Measurements from ENCODE around the gene AMFR.

The AMFR gene

DNA sequence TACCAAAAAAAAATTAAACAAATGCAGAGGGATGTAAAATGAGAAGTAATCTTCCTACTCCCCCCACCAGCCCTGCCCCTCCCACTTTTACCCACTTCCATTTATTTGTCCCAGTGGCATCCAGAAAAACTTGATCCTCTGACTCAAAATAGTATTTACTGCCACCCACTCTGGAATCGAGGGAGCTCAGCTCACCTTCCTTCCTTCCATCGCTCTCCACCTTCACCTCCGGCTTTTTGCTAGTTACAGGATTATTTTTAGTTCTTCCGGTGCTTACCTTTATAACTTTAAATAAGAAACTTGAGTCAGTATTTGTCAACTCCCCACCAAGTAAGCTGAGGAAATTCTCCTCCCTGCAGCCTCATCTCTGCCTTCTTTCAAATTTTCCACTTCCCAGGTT is 94.9 kb downstream of the AMFR start:
- DNase-seq (ENCODE audit: low read depth): no peak

DNA sequence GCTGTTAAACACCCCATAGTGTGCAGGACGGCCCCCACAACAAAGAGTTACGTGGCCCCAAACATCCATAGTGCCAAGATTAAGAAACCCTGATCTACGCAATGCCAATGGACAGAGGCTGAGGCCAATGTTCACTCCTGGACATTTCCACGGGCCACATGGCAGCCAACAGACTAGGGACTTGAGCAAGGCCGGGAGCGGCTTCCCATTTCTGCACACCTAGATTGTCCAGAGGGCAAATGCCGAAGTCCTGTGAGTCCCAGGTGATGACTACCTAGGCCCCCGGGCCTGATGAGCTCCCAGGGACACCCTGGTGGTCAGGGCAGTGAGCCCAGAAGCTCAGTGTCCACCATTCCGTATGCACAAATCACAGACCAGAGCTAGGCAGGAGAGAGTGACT is 95.5 kb downstream of the AMFR start:
- DNase-seq (ENCODE audit: low read depth): no peak

DNA sequence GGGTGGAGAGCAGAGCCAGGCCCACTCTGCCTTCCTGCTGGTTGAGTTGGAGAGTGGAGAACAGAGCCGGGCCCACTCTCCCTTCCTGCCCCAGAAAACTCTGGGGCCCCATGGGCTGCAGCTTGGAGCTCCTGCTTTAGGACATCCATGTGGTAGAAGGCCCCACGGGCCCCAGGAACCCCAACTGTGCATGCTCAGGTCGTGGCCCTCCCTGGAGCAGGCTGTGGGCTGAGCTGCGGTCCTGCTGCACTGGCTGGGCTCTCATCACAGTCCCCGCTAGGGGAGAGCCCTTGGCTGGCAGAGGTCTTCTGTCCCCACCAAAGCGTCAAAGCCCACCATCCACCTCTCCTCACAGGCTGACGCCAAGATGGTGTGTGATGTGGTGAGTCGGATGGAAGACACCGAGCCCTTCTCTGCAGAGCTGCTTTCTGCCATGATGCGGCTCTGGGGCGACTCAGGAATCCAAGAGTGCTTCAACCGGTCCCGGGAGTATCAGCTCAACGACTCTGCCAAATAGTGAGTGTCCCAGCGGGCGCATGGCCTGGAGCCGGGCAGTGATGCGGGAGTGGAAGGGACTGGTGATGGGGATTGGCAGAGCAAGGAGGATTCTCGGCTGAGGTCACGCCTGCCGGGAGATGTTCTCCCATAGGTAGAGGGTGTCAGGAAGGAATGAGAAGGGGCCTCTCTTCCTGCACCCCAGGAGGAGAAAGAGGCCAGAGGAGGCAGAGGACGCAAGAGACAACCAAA is 96.9 kb downstream of the AMFR start:
- no peak for DNase-seq (ENCODE audit: low read depth)

DNA sequence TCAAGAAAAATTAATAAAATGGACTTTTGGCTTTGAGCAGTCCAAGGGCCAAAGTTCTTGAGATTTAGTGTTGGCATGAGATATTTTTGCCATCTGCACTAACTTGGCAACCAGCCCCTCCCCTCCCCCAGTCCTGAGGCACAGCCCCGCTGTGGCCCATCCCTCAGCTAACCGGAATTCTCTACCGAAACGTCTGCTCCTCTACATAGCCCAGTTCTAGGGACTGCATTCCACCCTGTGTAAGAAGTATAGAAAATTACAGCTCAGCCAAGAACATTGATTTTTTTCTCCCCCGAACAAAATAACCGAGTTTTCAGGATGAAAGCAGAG is 97.5 kb downstream of the AMFR start:
- no peak for DNase-seq (ENCODE audit: low read depth)

DNA sequence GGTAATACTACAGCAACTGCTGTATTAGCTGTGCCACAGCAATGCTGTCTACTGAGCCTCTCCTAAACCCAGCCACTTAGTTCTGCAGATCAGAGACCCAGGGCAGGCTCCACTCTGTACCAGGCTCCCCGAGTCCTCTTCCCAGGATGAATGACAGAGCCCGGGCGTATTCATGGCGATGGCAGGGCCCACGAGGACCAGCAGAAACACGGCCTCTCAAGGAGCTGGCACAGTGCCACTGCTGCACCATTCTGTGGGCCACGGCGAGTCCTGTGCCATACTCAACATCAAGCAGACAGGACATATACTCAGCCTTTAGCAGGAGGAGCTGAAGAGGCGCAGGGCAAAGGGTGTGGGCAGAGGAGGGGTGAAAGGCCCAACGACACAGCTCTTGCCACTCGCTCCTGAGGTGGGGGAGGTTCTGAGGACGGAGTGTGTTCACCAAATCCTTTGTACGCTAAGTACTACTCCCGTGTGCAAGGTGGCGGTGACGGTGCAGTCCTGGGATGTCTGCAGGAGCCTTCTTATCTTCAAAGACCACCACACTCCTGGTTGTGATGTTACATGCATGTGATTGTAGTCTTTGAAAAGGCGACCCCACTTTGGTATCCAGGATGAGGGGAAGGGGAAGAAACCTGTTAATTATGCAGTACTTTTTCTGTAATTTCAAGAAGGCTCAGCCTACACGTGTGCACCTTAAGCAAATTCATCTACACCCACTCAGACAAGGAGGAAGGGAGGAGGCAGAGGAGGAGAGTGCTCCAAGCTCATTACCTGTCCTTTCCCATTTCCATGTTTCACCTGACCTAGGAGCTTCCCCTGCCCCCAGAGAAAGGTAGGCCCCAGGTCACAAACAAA is 98.0 kb downstream of the AMFR start:
- DNase-seq (ENCODE audit: low read depth): no peak

DNA sequence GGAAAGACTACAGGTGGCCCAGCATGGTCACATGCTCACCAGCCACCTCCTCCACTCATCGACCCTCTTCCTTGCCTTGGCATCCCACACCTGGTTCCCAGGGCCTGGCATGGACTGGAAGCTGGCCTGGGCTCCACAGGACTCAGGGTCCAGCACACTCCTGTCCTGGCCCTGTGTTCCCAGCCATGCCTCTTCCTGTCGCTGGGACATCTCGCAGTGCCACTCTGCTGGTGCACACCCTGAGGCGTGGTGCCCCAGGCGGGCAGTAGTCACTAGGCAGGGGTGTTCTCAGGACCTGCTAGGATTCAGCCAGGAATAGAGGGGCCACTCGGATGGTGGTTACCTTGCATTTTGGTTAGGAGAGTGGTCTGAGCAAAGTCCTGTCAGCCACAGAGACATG is 99.4 kb downstream of the AMFR start:
- DNase-seq (ENCODE audit: low read depth): no peak

DNA sequence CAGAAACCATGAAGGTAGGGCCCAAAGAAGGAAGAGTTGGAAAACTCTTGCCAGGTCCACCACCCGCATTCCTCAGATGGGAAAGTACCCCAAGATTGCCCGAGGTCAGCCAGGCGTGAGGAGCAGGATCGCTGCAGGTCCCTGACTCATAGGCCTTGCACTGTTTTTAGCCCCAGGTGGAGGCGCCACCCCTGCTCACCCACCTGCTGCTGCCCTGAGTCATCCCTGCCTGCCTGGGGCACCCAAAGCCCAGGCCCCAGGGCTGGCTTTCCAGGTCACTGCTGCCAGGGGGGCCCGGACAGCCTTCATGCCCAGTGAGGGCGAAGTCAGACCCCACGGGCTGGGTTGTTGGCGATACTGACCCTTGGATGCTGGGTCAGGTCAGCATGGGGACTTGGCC is 100.9 kb downstream of the AMFR start:
- no peak for DNase-seq (ENCODE audit: low read depth)

DNA sequence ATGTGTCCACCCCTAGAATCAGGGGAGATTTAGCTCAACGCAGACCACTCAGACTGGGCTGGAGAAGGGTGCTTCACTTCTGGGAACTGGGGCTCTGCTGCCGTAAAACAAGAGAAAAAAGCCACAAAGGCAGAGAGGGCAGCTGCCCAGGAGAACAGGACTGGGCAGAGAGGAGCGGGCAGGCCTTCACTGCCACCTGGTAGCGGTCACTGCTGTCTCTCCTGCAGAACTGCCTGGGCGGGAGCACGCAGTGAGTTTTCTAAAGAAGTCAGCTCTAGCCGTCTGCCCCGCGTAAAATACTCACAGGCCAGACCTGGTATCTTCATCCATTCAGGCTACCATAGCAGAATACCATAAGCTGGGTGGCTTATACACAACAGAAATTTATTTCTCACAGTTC is 103.8 kb downstream of the AMFR start:
- DNase-seq (ENCODE audit: low read depth): no peak

DNA sequence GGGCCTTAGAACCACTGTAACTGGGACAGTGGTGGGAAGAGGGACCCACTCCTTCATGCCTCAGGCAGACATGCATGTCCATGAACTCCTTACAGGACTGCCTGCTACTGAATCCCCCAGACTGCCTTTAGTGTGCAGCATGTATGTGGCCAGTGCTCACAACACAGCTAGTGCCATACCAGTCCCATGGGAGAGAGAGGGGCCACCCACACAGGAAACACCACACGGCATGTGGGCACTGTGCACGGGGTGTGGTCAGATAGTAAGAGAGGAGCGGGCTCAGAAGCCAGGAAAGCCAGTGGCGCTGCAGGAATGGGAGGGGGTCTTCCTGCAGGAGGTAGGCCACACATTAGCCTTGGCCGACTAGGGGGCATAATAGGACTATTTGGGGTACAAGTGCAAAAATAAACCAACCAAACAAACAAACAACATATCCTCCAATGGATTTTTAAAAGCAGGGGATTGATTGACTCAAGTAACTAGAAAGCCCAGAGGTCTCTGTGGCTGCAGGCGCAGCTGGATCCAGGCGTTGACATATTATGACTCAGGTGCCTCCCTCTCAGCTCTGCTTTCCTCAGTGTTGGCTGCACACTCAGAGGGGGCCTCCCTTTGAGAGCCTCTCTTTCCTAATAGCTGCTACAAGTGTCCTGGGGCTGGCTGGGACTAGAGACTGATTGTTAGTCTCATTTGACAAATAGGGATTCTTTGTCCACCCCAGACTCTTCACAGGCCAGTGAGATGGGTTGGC is 104.4 kb downstream of the AMFR start:
- no peak for DNase-seq (ENCODE audit: low read depth)

DNA sequence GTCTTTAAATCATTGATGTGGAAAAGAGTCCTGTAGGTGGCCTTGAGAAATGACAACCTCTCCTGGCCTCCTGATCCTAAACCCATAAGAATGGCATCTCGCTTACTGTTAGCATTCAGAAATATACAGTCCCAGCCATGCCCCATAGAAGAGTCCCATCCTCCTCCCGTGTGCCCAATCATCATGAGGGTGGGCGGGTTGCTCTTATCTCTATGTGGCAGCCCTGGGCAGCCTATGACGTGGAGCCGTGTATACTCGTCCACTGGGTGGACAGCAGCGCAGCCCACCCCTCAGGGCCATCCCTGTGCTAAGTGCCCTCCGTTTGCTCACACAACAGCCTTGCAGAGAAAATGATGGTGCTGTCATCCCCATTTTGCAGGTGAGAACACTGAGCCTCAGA is 105.3 kb downstream of the AMFR start:
- no peak for DNase-seq (ENCODE audit: low read depth)

DNA sequence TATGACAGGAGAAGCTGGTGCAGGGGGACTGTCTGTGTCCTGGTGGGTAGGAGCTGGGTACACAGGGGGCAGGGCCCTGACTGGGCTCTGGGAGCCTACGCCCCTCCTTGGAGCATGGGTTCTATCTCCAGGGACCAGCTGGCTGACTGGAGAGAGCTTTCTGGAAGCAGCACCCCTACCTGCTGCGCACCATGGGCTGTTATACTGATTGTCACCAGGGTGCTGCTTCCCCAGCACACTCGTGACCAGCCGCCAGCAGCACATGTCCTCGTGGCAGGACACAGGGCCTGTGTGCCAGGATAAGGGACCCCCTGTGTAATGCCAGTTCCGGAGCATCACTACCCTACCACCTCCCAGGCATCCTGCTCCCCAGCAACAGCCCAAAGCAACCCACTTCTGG is 106.0 kb downstream of the AMFR start:
- DNase-seq (ENCODE audit: low read depth): no peak

DNA sequence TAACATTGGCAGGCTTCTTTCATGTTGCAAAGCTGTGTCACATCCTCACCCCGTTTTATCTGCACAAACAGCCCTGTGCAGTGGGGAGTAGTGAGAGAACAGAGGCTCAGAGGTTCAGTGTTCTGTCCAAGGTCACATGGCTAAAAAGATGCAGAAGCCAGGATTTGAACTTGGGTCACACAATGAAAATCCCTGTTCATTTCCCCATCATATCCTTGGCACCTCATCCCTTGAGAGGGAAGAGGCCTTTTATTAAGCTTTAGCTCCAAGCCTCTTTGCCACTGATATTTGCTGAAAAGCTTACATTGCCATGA is 106.6 kb downstream of the AMFR start:
- no peak for DNase-seq (ENCODE audit: low read depth)

DNA sequence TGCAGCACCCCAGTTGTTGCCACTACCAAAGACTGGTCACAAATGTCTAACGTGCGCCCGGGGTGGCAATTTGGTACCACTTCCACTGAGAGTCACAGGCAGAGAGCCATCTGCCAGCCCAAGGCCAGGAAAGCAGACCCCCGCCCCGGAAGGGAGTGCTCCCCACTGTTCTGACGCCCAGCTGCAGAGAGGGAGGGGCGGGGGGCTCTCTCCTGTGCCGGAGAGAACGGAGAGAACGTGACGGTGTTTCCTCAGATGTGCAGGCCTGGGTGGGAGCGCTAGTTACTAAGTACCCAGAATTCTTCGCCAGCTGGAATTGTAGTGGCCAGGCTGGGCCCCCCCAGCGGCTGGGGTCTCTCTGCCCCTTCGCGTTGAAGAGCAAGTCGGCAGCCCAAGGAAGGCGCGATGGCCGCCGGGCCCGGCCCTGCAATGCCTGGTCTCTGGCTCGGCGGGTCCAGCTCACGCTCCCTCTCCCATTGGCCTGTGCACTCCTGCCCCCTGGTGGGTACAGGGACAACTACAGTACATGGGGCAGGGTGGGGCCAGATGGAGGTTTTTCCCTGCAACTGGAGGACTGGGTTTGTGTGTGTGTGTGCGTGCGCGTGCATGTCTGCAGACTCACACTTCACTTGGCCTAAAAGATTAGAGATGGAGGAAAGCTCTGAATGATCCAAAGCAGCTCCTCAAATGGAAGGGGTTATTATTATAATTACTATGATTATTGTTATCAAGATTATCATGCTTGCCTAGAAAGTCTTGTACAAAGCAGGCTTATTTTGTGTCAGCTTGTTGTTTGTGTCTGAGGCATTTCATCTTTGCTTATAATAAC is 107.1 kb downstream of the AMFR start:
- DNase-seq (ENCODE audit: low read depth): peak; percentile 57

DNA sequence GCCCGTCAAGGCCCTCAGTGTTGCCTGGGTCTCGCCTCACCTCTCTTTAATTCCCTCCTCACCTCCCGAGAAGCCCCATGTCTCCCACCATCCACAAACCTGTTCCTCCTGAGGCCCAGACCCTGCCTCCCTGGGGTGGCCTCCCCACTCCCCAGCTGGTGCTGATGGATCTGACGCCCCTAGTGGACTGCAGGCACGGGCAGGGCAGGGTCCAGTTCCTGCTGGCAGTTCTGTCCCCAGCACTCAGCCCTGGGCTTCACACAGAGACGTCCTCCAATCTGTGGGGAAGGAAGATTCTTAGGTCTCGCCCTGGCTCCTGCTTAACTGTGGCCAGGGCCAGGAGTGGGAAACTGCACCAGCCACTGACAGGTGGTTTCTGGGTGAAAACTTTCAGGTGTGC is 108.8 kb downstream of the AMFR start:
- DNase-seq (ENCODE audit: low read depth): no peak

DNA sequence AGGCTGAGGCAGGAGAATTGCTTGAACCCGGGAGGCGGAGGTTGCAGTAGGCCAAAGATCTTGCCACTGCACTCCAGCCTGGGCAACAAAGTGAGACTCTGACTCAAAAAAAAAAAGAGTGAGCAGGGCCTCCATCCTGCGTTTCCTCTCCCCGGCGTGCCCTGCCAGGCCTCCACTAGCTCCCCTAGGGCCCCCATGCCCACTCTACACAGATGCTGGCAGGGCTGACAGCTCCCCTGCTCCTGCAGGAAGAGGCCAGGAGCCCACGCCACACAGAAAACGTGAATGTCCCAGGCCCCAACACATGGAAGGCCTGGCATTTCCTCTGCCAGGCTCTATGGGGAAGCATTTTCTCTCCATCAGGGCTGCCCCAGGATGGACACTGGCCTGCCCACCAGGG is 109.4 kb downstream of the AMFR start:
- no peak for DNase-seq (ENCODE audit: low read depth)

DNA sequence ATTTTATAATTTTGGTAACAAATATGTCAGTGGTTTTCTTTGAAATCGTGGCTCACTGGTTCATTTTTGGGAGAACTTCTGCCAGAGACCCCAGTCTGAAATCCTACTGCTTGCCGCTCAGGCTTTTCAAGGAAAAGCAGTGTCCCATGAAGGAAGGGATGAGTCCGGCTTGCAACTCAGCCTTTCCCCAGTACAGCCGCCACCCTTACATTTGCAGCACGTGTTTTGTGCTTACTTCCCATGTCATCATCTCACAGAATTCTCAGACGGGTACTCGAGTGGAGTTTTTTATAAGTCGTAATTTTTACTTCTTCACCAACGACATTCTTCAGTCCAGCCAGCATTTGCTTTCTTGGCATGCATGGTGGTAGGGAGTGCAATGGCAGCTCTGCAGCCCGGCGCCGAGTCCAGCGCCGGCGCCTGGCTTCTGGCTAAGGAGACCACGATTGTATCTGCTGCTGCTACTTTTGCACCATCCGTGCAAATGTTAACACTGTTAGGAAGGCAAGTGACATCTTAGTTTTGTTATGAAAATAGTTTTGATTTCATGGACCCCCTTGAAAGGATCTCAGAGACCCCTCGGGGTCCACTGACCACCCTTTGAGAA is 111.0 kb downstream of the AMFR start:
- no peak for DNase-seq (ENCODE audit: low read depth)

DNA sequence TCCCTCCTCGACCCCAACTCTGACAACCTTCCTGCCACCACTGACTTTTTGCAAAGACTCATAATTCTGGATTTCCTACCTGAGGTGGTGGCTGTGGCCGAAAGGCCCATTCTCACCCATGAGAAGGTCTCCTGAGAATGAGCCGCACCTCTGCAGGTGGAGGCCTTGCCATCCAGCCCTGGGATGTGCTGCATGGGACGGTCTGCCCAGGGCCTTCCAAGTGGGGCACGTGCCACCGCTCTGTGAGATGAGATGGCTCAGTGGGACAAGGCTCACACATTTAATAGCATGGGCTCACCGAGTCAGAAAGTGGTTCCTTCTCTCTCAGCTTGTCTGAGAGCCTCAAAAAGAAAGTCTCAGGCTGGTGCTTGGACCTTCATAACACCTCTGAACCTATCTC is 112.8 kb downstream of the AMFR start:
- no peak for DNase-seq (ENCODE audit: low read depth)

DNA sequence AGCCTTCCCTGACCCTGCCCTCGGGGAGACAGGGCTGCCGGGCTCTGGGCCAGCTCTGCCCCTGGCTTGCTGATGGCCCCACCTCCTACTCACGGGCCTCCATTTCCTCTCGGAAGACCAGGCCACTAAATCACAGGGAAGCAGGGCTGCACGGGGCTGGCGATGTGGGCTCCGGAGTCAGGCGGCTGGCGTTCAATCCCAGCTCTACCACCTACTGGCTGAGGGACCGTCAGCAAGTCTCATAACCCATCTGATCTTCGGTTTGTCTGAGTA is 113.4 kb downstream of the AMFR start:
- no peak for DNase-seq (ENCODE audit: low read depth)
